Skeletal muscle satellite cell (primary cell): ENCODE results near the gene C17orf107.

Experiments
- H3K27me3 ChIP-seq: 2 replicates; pipeline ENCODE4 v1.7.0; 2013; ENCODE audit warnings: low read length; ENCODE audit not compliant: control insufficient read depth, insufficient read depth
- H3K36me3 ChIP-seq: 2 replicates; pipeline ENCODE4 v1.7.0; 2013; ENCODE audit warnings: mild to moderate bottlenecking, control low read depth, low read length; ENCODE audit not compliant: insufficient read depth
- H3K4me1 ChIP-seq: 2 replicates; pipeline ENCODE4 v1.7.0; 2013; ENCODE audit warnings: low read length; ENCODE audit not compliant: control insufficient read depth, insufficient read depth
- H3K4me2 ChIP-seq: 2 replicates; pipeline ENCODE4 v1.7.0; 2013; ENCODE audit warnings: mild to moderate bottlenecking, low read length
- H3K4me3 ChIP-seq: 2 replicates; pipeline ENCODE4 v1.7.0; 2013; ENCODE audit warnings: low read length
- H3K9ac ChIP-seq: 2 replicates; pipeline ENCODE4 v1.7.0; 2013; ENCODE audit warnings: mild to moderate bottlenecking, low read depth, low read length, moderate library complexity
- H3K9me3 ChIP-seq: replicated peaks from 2 replicates; pipeline ENCODE4 v1.7.0; 2013; ENCODE audit warnings: mild to moderate bottlenecking, control low read depth, low read length

Gene C17orf107

GRCh38 chr17:4895121-4895520 lies 4.2 kb upstream of the C17orf107 start:
- Histone ChIP-seq H3K4me3 (no peak overlapping the region), H3K9me3 (no peaks in the 10 kb centered on the region), H3K4me2 (no peak overlapping the region), H3K4me1 (peaks cover 4% of the 10 kb centered on the region), H3K27me3 (no peaks in the 10 kb centered on the region), H3K36me3 (peaks cover 57% of the 10 kb centered on the region), H3K9ac (no peak overlapping the region)

DNA sequence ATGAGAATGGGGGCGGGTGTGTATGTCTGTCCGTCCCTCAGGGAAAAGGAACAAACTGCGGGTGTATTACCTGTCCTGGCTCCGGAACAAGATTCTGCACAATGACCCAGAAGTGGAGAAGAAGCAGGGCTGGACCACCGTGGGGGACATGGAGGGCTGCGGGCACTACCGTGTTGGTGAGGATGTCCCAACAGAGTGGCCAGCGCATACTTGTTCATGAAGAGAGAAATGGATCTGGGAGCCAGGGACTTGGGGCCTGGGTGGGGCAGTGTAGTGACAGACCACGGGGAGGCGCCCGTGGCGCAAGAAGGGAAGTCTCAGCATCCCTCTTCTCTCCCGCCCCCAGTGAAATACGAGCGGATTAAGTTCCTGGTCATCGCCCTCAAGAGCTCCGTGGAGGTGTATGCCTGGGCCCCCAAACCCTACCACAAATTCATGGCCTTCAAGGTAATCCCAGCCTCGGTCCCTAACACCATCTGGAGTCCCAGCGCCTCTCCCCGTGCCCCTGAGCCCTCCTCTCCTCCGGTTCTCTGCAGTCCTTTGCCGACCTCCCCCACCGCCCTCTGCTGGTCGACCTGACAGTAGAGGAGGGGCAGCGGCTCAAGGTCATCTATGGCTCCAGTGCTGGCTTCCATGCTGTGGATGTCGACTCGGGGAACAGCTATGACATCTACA lies 3.5 kb upstream of the C17orf107 start:
- Histone ChIP-seq H3K4me1 (peaks cover 4% of the 10 kb centered on the region), H3K9me3 (no peaks in the 10 kb centered on the region), H3K9ac (no peak overlapping the region), H3K4me3 (no peak overlapping the region), H3K36me3 (peaks cover 51% of the 10 kb centered on the region), H3K27me3 (no peaks in the 10 kb centered on the region), H3K4me2 (no peak overlapping the region)

DNA sequence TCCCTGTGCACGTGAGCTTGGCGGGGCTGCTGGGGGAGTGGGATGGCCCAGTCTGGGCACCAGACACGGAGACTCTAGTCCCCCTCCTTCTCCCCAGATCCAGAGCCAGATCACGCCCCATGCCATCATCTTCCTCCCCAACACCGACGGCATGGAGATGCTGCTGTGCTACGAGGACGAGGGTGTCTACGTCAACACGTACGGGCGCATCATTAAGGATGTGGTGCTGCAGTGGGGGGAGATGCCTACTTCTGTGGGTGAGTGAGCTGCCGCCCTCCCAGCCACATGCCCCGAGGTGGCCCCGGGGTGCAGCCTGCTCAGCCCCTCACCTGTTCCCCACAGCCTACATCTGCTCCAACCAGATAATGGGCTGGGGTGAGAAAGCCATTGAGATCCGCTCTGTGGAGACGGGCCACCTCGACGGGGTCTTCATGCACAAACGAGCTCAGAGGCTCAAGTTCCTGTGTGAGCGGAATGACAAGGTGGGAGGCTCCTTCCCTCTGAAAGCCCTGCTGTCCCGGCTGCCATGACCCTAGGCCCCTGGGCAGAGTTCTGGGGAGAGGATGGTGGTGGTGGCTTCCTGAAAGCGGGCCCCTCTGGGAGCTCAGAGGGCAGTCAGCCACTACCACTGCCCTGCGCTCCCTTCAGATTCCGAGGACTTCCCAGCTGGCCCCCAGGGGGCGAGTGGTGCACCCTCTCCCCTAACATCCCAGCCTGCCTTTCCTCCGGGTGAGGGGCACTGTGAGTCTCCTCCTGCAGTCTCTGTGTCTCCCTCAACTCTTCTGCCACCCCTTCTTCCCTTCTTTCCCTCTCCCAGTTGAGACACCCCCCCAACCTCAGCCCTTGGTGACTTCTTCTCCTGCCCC lies 2.8 kb upstream of the C17orf107 start:
- no peaks in the 10 kb centered on the region for H3K27me3 ChIP-seq
- no peak overlapping the region for H3K4me3 ChIP-seq
- no peak overlapping the region for H3K9ac ChIP-seq
- peaks cover 4% of the 10 kb centered on the region for H3K4me1 ChIP-seq
- H3K9me3 ChIP-seq: no peaks in the 10 kb centered on the region
- peaks cover 52% of the 10 kb centered on the region for H3K36me3 ChIP-seq
- H3K4me2 ChIP-seq: no peak overlapping the region

GRCh38 chr17:4897198-4897687 lies 2.1 kb upstream of the C17orf107 start:
- H3K4me2 ChIP-seq: no peak overlapping the region
- H3K9ac ChIP-seq: no peak overlapping the region
- H3K9me3 ChIP-seq: no peaks in the 10 kb centered on the region
- no peaks in the 10 kb centered on the region for H3K27me3 ChIP-seq
- peaks cover 52% of the 10 kb centered on the region for H3K36me3 ChIP-seq
- H3K4me3 ChIP-seq: no peak overlapping the region
- peaks cover 5% of the 10 kb centered on the region for H3K4me1 ChIP-seq

GRCh38 chr17:4897785-4898184 lies 1.6 kb upstream of the C17orf107 start:
- no peak overlapping the region for H3K4me3 ChIP-seq
- no peak overlapping the region for H3K4me2 ChIP-seq
- no peak overlapping the region for H3K9ac ChIP-seq
- H3K27me3 ChIP-seq: no peaks in the 10 kb centered on the region
- no peaks in the 10 kb centered on the region for H3K9me3 ChIP-seq
- peaks cover 50% of the 10 kb centered on the region for H3K36me3 ChIP-seq
- H3K4me1 ChIP-seq: peaks cover 6% of the 10 kb centered on the region

GRCh38 chr17:4898351-4898750 lies 985 bp upstream of the C17orf107 start:
- Histone ChIP-seq H3K36me3 (peaks cover 44% of the 10 kb centered on the region), H3K4me3 (no peak overlapping the region), H3K9me3 (no peaks in the 10 kb centered on the region), H3K4me1 (peaks cover 12% of the 10 kb centered on the region), H3K27me3 (no peaks in the 10 kb centered on the region), H3K9ac (no peak overlapping the region), H3K4me2 (no peak overlapping the region)

GRCh38 chr17:4898927-4899326 lies 409 bp upstream of the C17orf107 start:
- Histone ChIP-seq H3K27me3 (no peaks in the 10 kb centered on the region), H3K36me3 (peaks cover 40% of the 10 kb centered on the region), H3K4me1 (peaks cover 14% of the 10 kb centered on the region), H3K9ac (peak overlapping the region; percentile 52), H3K4me2 (peak overlapping the region; percentile 7), H3K9me3 (no peaks in the 10 kb centered on the region), H3K4me3 (peak overlapping the region; percentile 39)

GRCh38 chr17:4900231-4901107 lies 1.1 kb downstream of the C17orf107 start:
- Histone ChIP-seq H3K36me3 (peaks cover 25% of the 10 kb centered on the region), H3K9me3 (no peaks in the 10 kb centered on the region), H3K9ac (no peak overlapping the region), H3K4me3 (no peak overlapping the region), H3K4me1 (peaks cover 14% of the 10 kb centered on the region), H3K27me3 (no peaks in the 10 kb centered on the region), H3K4me2 (no peak overlapping the region)

GRCh38 chr17:4901108-4901647 lies 1.8 kb downstream of the C17orf107 start:
- Histone ChIP-seq H3K9ac (no peak overlapping the region), H3K4me2 (no peak overlapping the region), H3K4me3 (no peak overlapping the region), H3K27me3 (peaks cover 3% of the 10 kb centered on the region), H3K9me3 (no peaks in the 10 kb centered on the region), H3K36me3 (peaks cover 18% of the 10 kb centered on the region), H3K4me1 (peaks cover 14% of the 10 kb centered on the region)

DNA sequence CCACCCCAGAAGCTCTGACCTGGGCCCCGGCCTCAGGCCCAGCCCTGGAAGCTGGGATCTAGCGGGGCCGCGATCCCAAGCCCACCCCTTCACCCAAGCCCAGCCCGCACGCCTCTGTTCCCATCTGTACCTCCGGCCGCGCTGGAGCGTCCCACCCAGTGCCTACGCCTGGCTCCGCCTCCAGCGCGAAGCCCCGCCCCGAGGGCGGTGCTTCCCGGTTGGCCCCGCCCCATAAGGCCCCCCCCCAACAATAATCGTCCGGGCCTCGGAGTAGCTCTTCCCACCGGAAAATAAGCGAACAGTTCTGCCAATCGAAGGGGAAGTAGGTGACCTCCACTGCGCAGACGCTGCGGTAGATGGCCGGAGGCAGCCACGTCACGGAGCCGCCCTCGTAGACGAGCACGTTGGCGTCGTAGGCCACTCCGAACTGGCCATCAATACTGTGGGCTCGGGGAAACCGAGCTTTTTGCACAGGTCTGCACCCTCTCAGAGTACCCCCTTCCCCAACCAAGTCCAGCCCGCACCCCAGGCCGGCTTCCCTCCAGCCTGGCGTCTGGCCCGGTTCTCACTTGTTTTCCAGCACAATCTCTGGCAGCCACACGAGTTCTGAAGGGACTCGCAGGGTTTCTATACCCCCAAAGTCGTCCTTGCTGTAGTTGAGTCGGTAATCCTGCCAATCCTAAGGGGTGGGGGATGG lies 2.5 kb downstream of the C17orf107 start:
- peaks cover 12% of the 10 kb centered on the region for H3K36me3 ChIP-seq
- peaks cover 14% of the 10 kb centered on the region for H3K4me1 ChIP-seq
- no peak overlapping the region for H3K4me3 ChIP-seq
- H3K9ac ChIP-seq: no peak overlapping the region
- H3K9me3 ChIP-seq: no peaks in the 10 kb centered on the region
- peaks cover 3% of the 10 kb centered on the region for H3K27me3 ChIP-seq
- H3K4me2 ChIP-seq: no peak overlapping the region
